Caki2 (cell line): ENCODE data around the gene GFPT2. TPM values are rescaled to one million over a fixed set of nuclear protein-coding genes. Genes with fewer than 3 reads are reported as not detected.

ENCODE experiments used
- DNase-seq: peaks from one replicate; pipeline ENCODE4 v3.0.0-alpha.2; 2015; ENCODE audit warnings: low read depth
- in situ Hi-C: cut with HindIII; loops from 2 replicates; pipeline ENCODE4 v1.10.0; 2016; ENCODE audit warnings: low sequenced_read_pairs, low pct_unique_long_range_greater_than_20kb, mixed read lengths
- total RNA-seq: library from RNA; depleted of rRNA; stranded (reverse); fragments of >200 nt; shearing (Covaris generic); gene quantifications from 2 replicates; pipeline ENCODE4 v1.2.3, GENCODE V29; 2014; ENCODE audit warnings: low replicate concordance

GFPT2 gene
- total RNA-seq, 1 experiment from 2014 or later = 3.7 TPM

- DNase-seq = no peak
- in situ Hi-C loops = no loop called here
Measured at GRCh38 chr5:180380441-180380840, 27.3 kb upstream of the GFPT2 start.

- in situ Hi-C loops = no loop called here
- no peak for DNase-seq
Measured at GRCh38 chr5:180379355-180380070, 26.4 kb upstream of the GFPT2 start.

DNA sequence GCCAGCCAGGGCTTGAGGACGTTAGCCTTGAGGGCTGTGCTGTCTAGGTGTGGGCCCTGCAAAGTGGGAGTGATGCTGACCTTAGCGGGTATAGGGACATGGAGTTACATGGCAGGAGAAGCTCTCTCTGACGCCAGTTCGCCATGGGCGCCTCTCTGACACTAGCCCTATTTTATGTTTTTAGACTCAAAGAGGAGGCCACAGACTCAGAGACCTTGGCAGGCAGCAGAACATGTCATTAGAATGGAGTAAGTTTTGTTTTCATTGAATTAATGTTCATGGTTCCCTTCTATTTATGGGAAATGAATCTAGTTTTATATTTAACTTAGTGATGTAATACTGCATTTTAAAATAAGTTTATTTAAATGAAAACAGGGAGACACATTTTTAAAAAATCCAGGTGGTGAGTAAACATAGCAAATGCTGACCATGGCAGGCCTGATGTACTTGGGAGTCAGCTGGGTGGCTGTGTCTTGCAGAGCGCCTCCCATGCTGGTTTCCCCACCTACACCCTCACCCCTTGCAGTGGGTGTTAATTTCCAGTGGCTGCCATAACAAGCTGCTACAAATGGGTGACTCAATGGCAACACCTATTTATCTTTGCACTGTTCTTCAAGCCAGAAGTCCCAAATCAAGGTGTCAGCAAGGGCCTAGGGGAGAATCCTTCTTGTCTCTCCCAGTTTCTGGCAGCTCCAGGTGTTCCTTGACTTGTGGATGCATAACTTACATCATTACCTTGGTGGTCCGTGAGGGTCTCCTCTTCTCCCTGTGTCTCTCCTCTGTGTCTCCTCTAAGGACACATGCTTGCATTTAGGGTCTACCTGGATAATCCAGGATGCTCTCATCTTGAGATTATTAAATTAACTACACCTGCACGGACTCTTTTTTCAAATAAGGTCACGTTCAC, 25.6 kb upstream of the GFPT2 start:
- DNase-seq = no peak

DNA sequence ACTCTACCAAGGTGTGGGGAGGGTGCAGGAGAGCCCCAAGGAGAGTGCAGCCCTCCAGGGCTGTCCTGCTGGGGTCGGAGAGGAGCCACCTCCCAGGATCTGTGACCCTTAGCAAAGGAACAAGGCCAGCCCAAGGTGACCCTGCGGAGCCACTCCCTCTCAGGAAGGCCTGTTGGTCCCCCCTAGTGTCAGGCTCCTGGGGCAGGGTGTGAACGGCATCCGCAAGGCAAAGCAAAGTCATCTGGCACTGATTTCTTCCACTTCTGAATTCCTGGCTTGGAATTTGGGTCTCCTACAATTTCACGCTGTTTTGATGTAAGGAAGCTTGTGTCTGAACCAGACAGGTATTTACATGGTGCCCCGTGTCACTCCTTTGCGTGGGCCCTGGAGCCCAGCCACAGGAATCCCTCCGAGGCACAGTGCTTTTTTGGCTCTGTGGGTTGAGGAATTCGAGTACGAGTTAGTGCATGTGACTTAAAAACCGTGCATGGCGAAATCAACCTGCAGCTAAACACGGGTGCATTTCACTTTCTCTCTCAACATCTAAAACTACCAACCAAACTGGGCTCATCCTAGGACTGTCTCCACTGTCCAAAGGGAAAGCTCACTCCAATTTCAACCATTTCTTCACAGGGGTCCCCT, 24.5 kb upstream of the GFPT2 start:
- in situ Hi-C loops = no loop called here
- no peak for DNase-seq

More for the DNA sequence above, 25.6 kb upstream of the GFPT2 start:
- in situ Hi-C loops = no loop called here

DNA sequence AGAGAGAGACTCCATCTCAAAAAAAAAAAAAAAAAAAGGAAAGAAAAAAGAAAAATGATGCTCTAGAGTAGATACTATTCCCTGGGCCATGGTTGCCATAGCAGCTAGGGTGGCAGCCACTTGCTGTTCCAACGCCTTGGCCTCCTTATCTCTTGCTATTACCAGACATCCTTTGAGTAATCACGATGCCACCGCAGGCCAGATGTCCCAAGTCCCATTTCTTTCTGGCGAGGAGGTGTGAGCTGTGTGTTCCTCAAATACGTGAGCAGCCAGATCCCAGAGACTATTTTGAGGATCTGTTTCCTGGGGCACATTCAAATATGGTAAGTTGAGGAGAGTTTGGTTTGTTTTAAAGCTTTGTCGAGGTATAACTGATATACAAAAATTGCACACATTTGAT, 23.4 kb upstream of the GFPT2 start:
- DNase-seq = no peak
- in situ Hi-C loops = no loop called here

GRCh38 chr5:180375955-180376354, 22.8 kb upstream of the GFPT2 start:
- in situ Hi-C loops = no loop called here

GRCh38 chr5:180375291-180375690, 22.2 kb upstream of the GFPT2 start:
- DNase-seq = no peak
- in situ Hi-C loops = no loop called here

More at GRCh38 chr5:180375955-180376354, 22.8 kb upstream of the GFPT2 start:
- no peak for DNase-seq

DNA sequence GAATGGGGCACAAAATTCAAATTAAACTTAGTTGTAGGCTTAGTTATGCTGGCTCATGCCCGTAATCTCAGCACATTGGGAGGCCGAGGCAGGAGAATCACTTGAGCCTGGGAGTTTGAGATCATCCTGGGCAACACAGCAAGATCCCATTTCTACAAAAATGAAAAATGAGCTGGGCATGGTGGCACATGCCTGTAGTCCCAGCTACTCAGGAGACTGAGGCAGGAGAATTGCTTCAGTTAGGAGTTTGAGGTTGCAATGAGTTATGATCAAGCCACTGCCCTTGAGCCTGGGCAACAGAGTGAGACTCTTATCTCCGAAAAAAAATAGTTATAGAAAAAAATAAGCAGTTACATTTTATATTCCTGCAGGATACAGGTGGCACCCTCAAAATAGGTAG, 20.7 kb upstream of the GFPT2 start:
- in situ Hi-C loops = no loop called here
- DNase-seq = no peak

- DNase-seq = no peak
- in situ Hi-C loops = no loop called here
Measured at GRCh38 chr5:180373454-180373853, 20.3 kb upstream of the GFPT2 start.

GRCh38 chr5:180371949-180372348, 18.8 kb upstream of the GFPT2 start:
- in situ Hi-C loops = no loop called here
- DNase-seq = no peak

DNA sequence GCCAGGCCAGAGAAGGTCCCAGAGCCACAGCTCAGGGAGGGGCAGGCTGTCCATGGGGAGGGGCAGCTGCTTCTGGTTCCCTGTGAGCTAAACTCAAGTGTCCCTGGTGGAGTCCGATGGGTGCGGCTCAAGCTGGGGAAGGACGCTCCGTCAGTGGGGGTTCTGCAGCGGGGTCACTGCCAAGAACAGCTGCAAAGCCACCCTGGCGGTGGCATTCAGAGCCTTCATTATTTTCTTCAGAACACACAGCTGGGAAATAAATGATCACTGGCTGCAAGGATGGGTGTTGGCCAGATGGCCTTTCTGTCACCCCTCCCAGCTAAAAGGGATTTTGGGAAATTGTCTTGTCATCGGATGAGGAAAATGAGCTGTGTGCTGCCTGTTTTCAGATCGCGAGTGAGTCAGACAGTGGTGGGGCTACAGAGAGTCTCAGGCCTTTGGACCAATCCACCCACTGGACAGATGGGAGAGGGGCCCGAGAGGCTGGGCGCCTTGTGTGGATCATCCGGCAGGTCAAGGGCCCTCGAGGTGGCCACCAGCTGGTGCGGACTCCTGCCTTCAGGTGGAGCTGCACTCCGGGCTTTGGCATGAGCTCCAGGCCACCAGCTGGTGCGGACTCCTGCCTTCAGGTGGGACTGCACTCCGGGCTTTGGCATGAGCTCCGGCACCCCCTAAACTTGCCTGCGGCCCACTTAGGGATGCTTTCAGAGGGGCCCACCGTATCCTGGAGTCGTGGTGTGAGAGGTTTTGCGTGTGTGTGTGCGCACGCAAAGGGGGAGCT, 17.9 kb upstream of the GFPT2 start:
- in situ Hi-C loops = no loop called here
- DNase-seq = no peak

- DNase-seq = no peak
- in situ Hi-C loops = no loop called here
Measured at GRCh38 chr5:180367991-180368390, 14.9 kb upstream of the GFPT2 start.

DNA sequence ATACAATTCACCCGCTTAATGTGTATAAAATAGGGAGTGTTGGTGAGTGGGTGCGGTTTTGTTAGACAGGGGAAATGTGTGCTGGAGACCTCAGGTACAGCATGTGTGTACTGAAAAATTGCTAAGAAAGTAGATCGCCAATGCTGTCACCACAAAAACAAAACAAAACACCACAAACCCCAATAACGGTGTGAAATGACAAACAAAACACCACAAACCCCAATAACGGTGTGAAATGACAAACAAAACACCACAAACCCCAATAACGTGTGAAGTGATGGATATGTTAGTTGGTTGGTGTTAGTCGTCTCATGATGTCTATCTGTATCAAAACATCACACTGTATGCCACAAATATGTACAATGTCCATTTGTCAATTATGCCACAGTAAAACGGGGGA, 14.2 kb upstream of the GFPT2 start:
- in situ Hi-C loops = no loop called here
- no peak for DNase-seq

DNA sequence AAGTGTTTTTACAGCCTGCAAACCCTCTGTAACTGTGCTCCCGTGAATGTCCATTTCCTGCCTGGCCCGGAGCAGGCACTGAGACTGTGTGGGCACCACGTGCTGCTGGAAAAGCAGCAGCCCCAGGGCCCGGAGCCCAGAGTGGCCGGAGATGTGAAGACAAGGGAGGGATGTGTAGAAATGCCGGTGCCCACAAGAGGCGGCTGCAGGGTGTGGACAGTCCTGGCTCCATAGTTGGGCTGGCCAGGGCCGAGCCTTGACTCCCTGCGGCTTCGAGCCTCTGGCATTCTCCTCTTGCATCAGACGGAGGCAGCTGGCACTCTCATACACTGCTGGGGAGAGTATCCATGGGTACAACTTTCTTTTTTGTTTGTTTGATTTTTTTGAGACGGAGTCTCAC, 13.2 kb upstream of the GFPT2 start:
- no peak for DNase-seq
- in situ Hi-C loops = no loop called here

- in situ Hi-C loops = no loop called here
- no peak for DNase-seq
Measured at GRCh38 chr5:180365829-180366228, 12.7 kb upstream of the GFPT2 start.

DNA sequence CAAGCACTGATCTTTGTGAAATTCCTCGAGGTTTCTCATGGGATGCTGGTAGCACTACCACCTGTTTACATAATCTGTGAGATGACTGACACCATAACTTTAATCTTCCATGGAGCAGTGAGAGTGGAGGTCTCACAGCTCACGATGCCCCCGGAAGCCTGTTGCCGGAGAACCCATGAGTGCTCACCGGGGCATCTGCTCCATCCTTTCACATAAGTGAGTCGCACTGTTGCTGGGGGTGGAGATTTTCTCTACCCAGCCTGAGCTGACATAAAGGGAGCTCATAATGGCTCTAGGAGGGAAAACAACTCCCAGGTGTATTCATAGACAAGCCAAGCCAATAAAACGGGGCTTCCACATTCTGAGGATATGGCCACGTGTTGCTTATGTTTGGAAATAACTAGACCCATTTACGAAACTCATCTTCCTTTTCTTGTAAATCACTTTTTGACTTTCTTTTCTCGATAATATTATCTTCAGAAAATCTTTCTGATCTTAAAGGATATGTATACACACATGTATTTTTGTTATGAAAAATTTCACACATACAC, 11.2 kb upstream of the GFPT2 start:
- no peak for DNase-seq
- in situ Hi-C loops = no loop called here

- no peak for DNase-seq
- in situ Hi-C loops = no loop called here
Measured at GRCh38 chr5:180360078-180360957, 7.2 kb upstream of the GFPT2 start.
